Activated naive CD4-positive, alpha-beta T cell treated with Interleukin-2 at 50 U/mL for 16 hours (primary cell): ENCODE measurements around the gene MORN5.

Source experiments
- DNase-seq: peaks from one replicate; pipeline ENCODE4 v3.0.0-alpha.2; 2020

The MORN5 gene

GRCh38 chr9:122218071-122218934 is 58.6 kb downstream of the MORN5 start:
- DNase-seq, result no peak

GRCh38 chr9:122218935-122219855 is 59.5 kb downstream of the MORN5 start:
- DNase-seq, result no peak

- no peak for DNase-seq
Observed at GRCh38 chr9:122219856-122220672, 60.4 kb downstream of the MORN5 start.

- no peak for DNase-seq
Observed at GRCh38 chr9:122220673-122221182, 61.0 kb downstream of the MORN5 start.

- DNase-seq, result no peak
Observed at GRCh38 chr9:122221183-122221811, 61.6 kb downstream of the MORN5 start.

- no peak for DNase-seq
Observed at GRCh38 chr9:122222791-122223190, 63.1 kb downstream of the MORN5 start.

GRCh38 chr9:122223435-122223834 is 63.7 kb downstream of the MORN5 start:
- DNase-seq, result no peak

- DNase-seq, result no peak
Observed at GRCh38 chr9:122225312-122226141, 65.8 kb downstream of the MORN5 start.

GRCh38 chr9:122226142-122226757 is 66.5 kb downstream of the MORN5 start:
- no peak for DNase-seq

GRCh38 chr9:122226758-122227574 is 67.3 kb downstream of the MORN5 start:
- no peak for DNase-seq

GRCh38 chr9:122227575-122227900 is 67.8 kb downstream of the MORN5 start:
- no peak for DNase-seq

- DNase-seq, result no peak
Observed at GRCh38 chr9:122228191-122228567, 68.5 kb downstream of the MORN5 start.

GRCh38 chr9:122228568-122229484 is 69.1 kb downstream of the MORN5 start, which contains the start of gene LHX6:
LHX6 (minus strand) TSS chr9:122228957; CDS start chr9:122228740, 217 bp downstream.
- no peak for DNase-seq

- no peak for DNase-seq
Observed at GRCh38 chr9:122229485-122229837, 69.8 kb downstream of the MORN5 start.

- DNase-seq, result no peak
Observed at GRCh38 chr9:122232796-122233306, 73.1 kb downstream of the MORN5 start.

GRCh38 chr9:122234022-122234748 is 74.5 kb downstream of the MORN5 start:
- no peak for DNase-seq

GRCh38 chr9:122236681-122237080 is 77.0 kb downstream of the MORN5 start:
- no peak for DNase-seq

- DNase-seq, result no peak
Observed at GRCh38 chr9:122239722-122240121, 80.0 kb downstream of the MORN5 start.
